Measurements from ENCODE around the gene APBA2.
"Not testable (repeated sequence)": the region's sequence is repeated elsewhere in the genome, so short reads cannot be mapped to it uniquely, and the experiment has no call there.

GRCh38 chr15:28842210-28842609 lies 43.6 kb upstream of the APBA2 start:
- TF ChIP-seq EZH2phosphoT487 (IDR thresholded peaks at IDR 0.05; ENCODE audit: borderline replicate concordance); CTCF (conservative IDR thresholded peaks at IDR 0.05; ENCODE audit: low read length): not testable (repeated sequence)
